GM23248 (cell line): ENCODE data around the gene STK33.

Experiments
- EZH2 ChIP-seq: fragments of 200-600 bp; sonication (generic); IDR thresholded peaks from 2 replicates; pipeline ENCODE4 v1.6.1; 2018; ENCODE audit warnings: antibody characterized with exemption, mild to moderate bottlenecking; ENCODE audit not compliant: insufficient read depth, poor library complexity, severe bottlenecking
- EZH2phosphoT487 ChIP-seq: fragments of 200-600 bp; sonication (generic); IDR thresholded peaks from 2 replicates; pipeline ENCODE4 v1.6.1; 2018; ENCODE audit warnings: antibody characterized with exemption, moderate library complexity, mild to moderate bottlenecking, low read depth; ENCODE audit not compliant: insufficient read depth

DNA sequence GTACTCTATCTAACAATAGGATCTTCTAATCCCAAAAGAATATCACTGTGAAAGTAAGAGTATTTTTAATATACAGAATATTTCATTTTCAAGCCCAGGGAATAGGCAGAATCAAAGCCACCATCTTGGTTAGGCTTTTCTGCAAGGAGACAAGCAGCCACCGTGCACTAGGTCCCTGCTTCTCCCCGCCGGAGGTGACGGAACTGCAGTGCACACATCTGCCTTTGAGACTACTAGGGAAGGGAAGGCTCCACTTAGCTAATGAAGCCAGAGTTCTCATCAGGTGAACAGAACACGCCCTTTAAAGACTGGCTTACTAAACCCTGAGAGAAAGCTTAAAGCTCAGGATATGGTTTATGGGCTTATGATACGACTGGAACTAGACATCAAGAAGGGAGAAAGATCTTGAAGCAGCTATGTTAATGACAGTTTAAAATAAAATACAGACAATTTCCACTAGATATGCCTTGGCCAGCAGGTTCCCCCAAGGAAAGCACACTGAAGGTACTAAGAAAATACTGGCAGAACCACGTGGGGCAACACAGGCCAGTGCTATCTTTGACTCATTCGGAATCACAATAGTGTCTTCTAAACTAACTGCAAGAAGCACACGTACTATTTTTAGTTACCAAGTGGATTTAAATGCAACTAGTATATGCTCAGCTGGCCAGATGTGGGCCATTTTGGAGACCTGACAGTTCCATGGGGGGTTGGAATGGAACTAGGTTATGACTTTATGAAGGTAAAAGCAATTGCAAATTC lies 203.0 kb downstream of the STK33 start:
- TF ChIP-seq EZH2phosphoT487 (no peak), EZH2 (no peak)
